ENCODE data around the gene JADE2.
"Not testable (repeated sequence)": the region's sequence is repeated elsewhere in the genome, so short reads cannot be mapped to it uniquely, and the experiment has no call there.

Gene JADE2

DNA sequence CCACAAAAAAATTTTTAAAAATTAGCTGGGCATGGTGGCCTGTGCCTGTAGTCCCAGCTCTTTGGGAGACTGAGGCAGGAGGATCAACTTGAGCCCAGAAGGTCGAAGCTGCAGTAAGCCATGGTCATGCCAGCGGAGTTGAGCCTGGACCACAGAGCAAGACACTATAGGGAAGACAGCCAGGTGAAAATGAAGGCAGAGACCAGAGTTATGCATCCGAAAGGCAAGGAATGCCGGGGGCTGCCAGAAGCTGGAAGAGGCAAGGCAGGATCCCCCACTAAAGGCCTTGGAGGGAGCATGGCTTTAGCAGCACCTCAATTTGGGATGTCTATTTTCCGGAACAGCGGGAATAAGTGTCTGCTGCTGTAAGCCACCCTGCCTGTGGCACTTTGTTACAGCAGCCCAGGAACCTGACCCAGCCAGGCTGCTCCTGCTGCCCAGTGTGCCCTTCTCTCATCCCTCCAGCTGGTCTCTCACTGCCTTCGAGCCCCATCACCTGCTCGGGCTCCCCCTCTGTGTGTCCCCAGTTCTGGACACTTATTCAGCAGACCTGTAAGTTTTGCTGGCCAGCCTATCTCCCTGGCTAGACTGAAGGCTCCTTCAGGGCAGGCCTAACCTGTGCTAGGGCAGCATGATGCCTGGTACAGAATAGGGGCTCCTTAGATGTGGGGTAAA, 16.8 kb upstream of the JADE2 start:
- H3K27ac ChIP-seq (ENCODE audit: low read depth in 2 of 2, low read length in 2 of 2) = no peak overlapping the region
- peaks cover 44 to 54% of the 10 kb centered on the region in 2 donors for H3K4me1 ChIP-seq (ENCODE audit: control insufficient read depth in 2 of 2, insufficient read depth in 2 of 2, low read length in 2 of 2)

GRCh38 chr5:134509308-134510040, 16.0 kb upstream of the JADE2 start:
- Histone ChIP-seq H3K4me3 (ENCODE audit: low read length in 2 of 2) (no peak overlapping the region), H3K9me3 (ENCODE audit: control insufficient read depth in 2 of 2, low read length in 2 of 2) (no peaks in the 10 kb centered on the region), H3K9ac (ENCODE audit: low read depth in 1 of 2, low read length in 2 of 2) (no peak overlapping the region), H3K4me1 (ENCODE audit: control insufficient read depth in 2 of 2, insufficient read depth in 2 of 2, low read length in 2 of 2) (peaks cover 38 to 46% of the 10 kb centered on the region in 2 donors), H3K27ac (ENCODE audit: low read depth in 2 of 2, low read length in 2 of 2) (no peak overlapping the region), H3K27me3 (ENCODE audit: control insufficient read depth in 2 of 2, insufficient read depth in 2 of 2, low read length in 2 of 2) (no peaks in the 10 kb centered on the region), H3K36me3 (ENCODE audit: control insufficient read depth in 2 of 2, insufficient read depth in 2 of 2, low read length in 2 of 2) (peaks cover 5 to 6% of the 10 kb centered on the region in 2 donors)

More for the DNA sequence above, 16.8 kb upstream of the JADE2 start:
- no peak overlapping the region for H3K4me3 ChIP-seq (ENCODE audit: low read length in 2 of 2)
- peaks cover 5 to 6% of the 10 kb centered on the region in 2 donors for H3K36me3 ChIP-seq (ENCODE audit: control insufficient read depth in 2 of 2, insufficient read depth in 2 of 2, low read length in 2 of 2)
- H3K9me3 ChIP-seq (ENCODE audit: control insufficient read depth in 2 of 2, low read length in 2 of 2) = no peaks in the 10 kb centered on the region
- H3K9ac ChIP-seq (ENCODE audit: low read depth in 1 of 2, low read length in 2 of 2) = no peak overlapping the region
- no peaks in the 10 kb centered on the region for H3K27me3 ChIP-seq (ENCODE audit: control insufficient read depth in 2 of 2, insufficient read depth in 2 of 2, low read length in 2 of 2)

GRCh38 chr5:134510970-134511795, 14.3 kb upstream of the JADE2 start:
- peaks cover 30 to 37% of the 10 kb centered on the region in 2 donors for H3K4me1 ChIP-seq (ENCODE audit: control insufficient read depth in 2 of 2, insufficient read depth in 2 of 2, low read length in 2 of 2)
- peaks cover 6% of the 10 kb centered on the region in 2 donors for H3K36me3 ChIP-seq (ENCODE audit: control insufficient read depth in 2 of 2, insufficient read depth in 2 of 2, low read length in 2 of 2)
- H3K9ac ChIP-seq (ENCODE audit: low read depth in 1 of 2, low read length in 2 of 2) = peak overlapping the region in 1 of 2 donors; percentile 36
- no peaks in the 10 kb centered on the region for H3K9me3 ChIP-seq (ENCODE audit: control insufficient read depth in 2 of 2, low read length in 2 of 2)
- H3K4me3 ChIP-seq (ENCODE audit: low read length in 2 of 2) = no peak overlapping the region
- H3K27me3 ChIP-seq (ENCODE audit: control insufficient read depth in 2 of 2, insufficient read depth in 2 of 2, low read length in 2 of 2) = no peaks in the 10 kb centered on the region
- H3K27ac ChIP-seq (ENCODE audit: low read depth in 2 of 2, low read length in 2 of 2) = peak overlapping the region; percentile 48 to 71

DNA sequence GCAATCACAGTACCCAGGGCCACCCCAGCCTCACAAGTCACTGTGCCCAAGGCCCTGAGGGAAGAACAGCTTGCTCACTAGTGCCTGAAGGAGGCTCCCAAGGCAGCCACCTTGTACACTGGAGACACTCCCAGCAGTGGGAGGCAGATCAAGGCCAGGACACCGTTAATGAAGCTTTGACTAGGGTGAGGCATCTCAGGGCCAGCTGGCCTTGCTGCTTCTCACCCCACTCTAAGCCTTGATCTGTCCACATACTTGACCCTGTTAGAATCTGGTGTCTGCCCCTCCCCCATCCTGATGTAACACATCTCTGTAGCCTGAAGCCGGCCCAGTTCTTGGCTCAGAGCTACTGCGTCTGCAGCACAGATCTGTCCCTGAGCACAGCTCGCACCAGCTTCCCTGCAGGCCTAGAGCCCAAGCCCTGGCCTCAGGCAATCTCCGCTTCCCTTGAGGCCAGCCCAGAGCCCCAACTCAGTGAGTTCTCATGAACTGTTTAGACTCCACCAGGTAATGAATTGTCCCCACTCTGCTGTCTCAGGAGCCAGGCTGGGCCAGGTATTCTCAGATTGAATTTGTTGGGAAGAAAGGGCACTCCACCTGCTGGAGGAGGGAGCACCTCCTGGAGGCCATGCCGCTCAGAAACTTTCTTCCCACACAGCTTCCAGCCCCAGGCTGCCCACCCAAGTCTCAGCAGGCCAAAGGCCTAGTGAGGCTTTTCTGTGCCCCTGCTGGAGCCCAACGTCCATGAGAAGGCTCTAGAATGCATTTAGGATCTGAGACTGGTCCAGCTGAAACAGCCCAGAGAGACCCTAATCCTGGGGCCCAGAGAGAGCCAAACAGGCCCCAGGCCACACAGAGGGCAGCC, 13.4 kb upstream of the JADE2 start:
- peak overlapping the region; percentile 48 to 71 for H3K27ac ChIP-seq (ENCODE audit: low read depth in 2 of 2, low read length in 2 of 2)
- no peaks in the 10 kb centered on the region for H3K9me3 ChIP-seq (ENCODE audit: control insufficient read depth in 2 of 2, low read length in 2 of 2)
- peaks cover 28 to 32% of the 10 kb centered on the region in 2 donors for H3K4me1 ChIP-seq (ENCODE audit: control insufficient read depth in 2 of 2, insufficient read depth in 2 of 2, low read length in 2 of 2)
- H3K27me3 ChIP-seq (ENCODE audit: control insufficient read depth in 2 of 2, insufficient read depth in 2 of 2, low read length in 2 of 2) = no peaks in the 10 kb centered on the region
- H3K4me3 ChIP-seq (ENCODE audit: low read length in 2 of 2) = no peak overlapping the region
- peak overlapping the region in 1 of 2 donors; percentile 36 for H3K9ac ChIP-seq (ENCODE audit: low read depth in 1 of 2, low read length in 2 of 2)
- peaks cover 6 to 8% of the 10 kb centered on the region in 2 donors for H3K36me3 ChIP-seq (ENCODE audit: control insufficient read depth in 2 of 2, insufficient read depth in 2 of 2, low read length in 2 of 2)

GRCh38 chr5:134512661-134512999, 12.8 kb upstream of the JADE2 start:
- H3K9me3 ChIP-seq (ENCODE audit: control insufficient read depth in 2 of 2, low read length in 2 of 2) = no peaks in the 10 kb centered on the region
- peaks cover 27 to 28% of the 10 kb centered on the region in 2 donors for H3K4me1 ChIP-seq (ENCODE audit: control insufficient read depth in 2 of 2, insufficient read depth in 2 of 2, low read length in 2 of 2)
- H3K4me3 ChIP-seq (ENCODE audit: low read length in 2 of 2) = no peak overlapping the region
- H3K27me3 ChIP-seq (ENCODE audit: control insufficient read depth in 2 of 2, insufficient read depth in 2 of 2, low read length in 2 of 2) = no peaks in the 10 kb centered on the region
- H3K27ac ChIP-seq (ENCODE audit: low read depth in 2 of 2, low read length in 2 of 2) = peak overlapping the region; percentile 48 to 71
- peak overlapping the region in 1 of 2 donors; percentile 36 for H3K9ac ChIP-seq (ENCODE audit: low read depth in 1 of 2, low read length in 2 of 2)
- peaks cover 6 to 11% of the 10 kb centered on the region in 2 donors for H3K36me3 ChIP-seq (ENCODE audit: control insufficient read depth in 2 of 2, insufficient read depth in 2 of 2, low read length in 2 of 2)

DNA sequence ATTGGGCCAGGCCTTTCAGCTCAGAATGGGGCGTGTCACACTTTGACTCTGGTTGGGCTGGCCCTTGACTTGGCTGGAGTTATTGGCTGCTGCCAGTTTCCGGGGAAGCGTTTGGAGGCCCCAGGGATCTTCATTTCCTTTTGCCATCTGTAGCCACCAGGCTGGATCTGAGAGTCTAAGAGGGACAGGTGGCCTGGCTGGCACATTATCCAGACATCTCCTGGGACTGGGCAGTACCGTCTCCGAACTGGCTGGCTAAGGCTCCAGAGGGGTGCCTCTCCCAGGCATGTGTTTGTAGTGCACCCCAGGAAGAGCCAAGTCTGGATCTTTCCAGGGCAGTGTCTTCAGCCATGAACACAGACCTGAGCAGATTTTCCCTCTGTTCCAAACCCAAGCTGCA, 9.7 kb upstream of the JADE2 start:
- Histone ChIP-seq H3K4me3 (ENCODE audit: low read length in 2 of 2) (no peak overlapping the region), H3K9ac (ENCODE audit: low read depth in 1 of 2, low read length in 2 of 2) (no peak overlapping the region), H3K4me1 (ENCODE audit: control insufficient read depth in 2 of 2, insufficient read depth in 2 of 2, low read length in 2 of 2) (peaks cover 18% of the 10 kb centered on the region in 2 donors), H3K27ac (ENCODE audit: low read depth in 2 of 2, low read length in 2 of 2) (no peak overlapping the region), H3K27me3 (ENCODE audit: control insufficient read depth in 2 of 2, insufficient read depth in 2 of 2, low read length in 2 of 2) (no peaks in the 10 kb centered on the region), H3K9me3 (ENCODE audit: control insufficient read depth in 2 of 2, low read length in 2 of 2) (no peaks in the 10 kb centered on the region), H3K36me3 (ENCODE audit: control insufficient read depth in 2 of 2, insufficient read depth in 2 of 2, low read length in 2 of 2) (peaks cover 3 to 8% of the 10 kb centered on the region in 2 donors)

GRCh38 chr5:134516984-134517383, 8.5 kb upstream of the JADE2 start:
- H3K4me3 ChIP-seq (ENCODE audit: low read length in 2 of 2); H3K27ac ChIP-seq (ENCODE audit: low read depth in 2 of 2, low read length in 2 of 2); H3K27me3 ChIP-seq (ENCODE audit: control insufficient read depth in 2 of 2, insufficient read depth in 2 of 2, low read length in 2 of 2); H3K36me3 ChIP-seq (ENCODE audit: control insufficient read depth in 2 of 2, insufficient read depth in 2 of 2, low read length in 2 of 2); H3K9me3 ChIP-seq (ENCODE audit: control insufficient read depth in 2 of 2, low read length in 2 of 2); H3K4me1 ChIP-seq (ENCODE audit: control insufficient read depth in 2 of 2, insufficient read depth in 2 of 2, low read length in 2 of 2); H3K9ac ChIP-seq (ENCODE audit: low read depth in 1 of 2, low read length in 2 of 2): not testable (repeated sequence)

- no peaks in the 10 kb centered on the region for H3K27me3 ChIP-seq (ENCODE audit: control insufficient read depth in 2 of 2, insufficient read depth in 2 of 2, low read length in 2 of 2)
- H3K9me3 ChIP-seq (ENCODE audit: control insufficient read depth in 2 of 2, low read length in 2 of 2) = no peaks in the 10 kb centered on the region
- no peak overlapping the region for H3K4me3 ChIP-seq (ENCODE audit: low read length in 2 of 2)
- H3K4me1 ChIP-seq (ENCODE audit: control insufficient read depth in 2 of 2, insufficient read depth in 2 of 2, low read length in 2 of 2) = peaks cover 2 to 3% of the 10 kb centered on the region in 2 donors
- no peak overlapping the region for H3K9ac ChIP-seq (ENCODE audit: low read depth in 1 of 2, low read length in 2 of 2)
- peaks cover 4 to 8% of the 10 kb centered on the region in 2 donors for H3K36me3 ChIP-seq (ENCODE audit: control insufficient read depth in 2 of 2, insufficient read depth in 2 of 2, low read length in 2 of 2)
- H3K27ac ChIP-seq (ENCODE audit: low read depth in 2 of 2, low read length in 2 of 2) = no peak overlapping the region
These were observed 7.9 kb upstream of the JADE2 start for GRCh38 chr5:134517553-134517952.

- H3K27me3 ChIP-seq (ENCODE audit: control insufficient read depth in 2 of 2, insufficient read depth in 2 of 2, low read length in 2 of 2) = no peaks in the 10 kb centered on the region
- H3K9me3 ChIP-seq (ENCODE audit: control insufficient read depth in 2 of 2, low read length in 2 of 2) = no peaks in the 10 kb centered on the region
- H3K27ac ChIP-seq (ENCODE audit: low read depth in 2 of 2, low read length in 2 of 2) = no peak overlapping the region
- no peak overlapping the region for H3K9ac ChIP-seq (ENCODE audit: low read depth in 1 of 2, low read length in 2 of 2)
- peaks cover 0 to 4% of the 10 kb centered on the region in 2 donors for H3K4me1 ChIP-seq (ENCODE audit: control insufficient read depth in 2 of 2, insufficient read depth in 2 of 2, low read length in 2 of 2)
- peaks cover 4 to 8% of the 10 kb centered on the region in 2 donors for H3K36me3 ChIP-seq (ENCODE audit: control insufficient read depth in 2 of 2, insufficient read depth in 2 of 2, low read length in 2 of 2)
- H3K4me3 ChIP-seq (ENCODE audit: low read length in 2 of 2) = no peak overlapping the region
These were observed 5.5 kb upstream of the JADE2 start for GRCh38 chr5:134519989-134520388.

Measured in mucosa of rectum (tissue), 2 donors.